K562 (cell line): Measurements from ENCODE around the gene SOSTDC1. TPM values are rescaled to one million over a fixed set of nuclear protein-coding genes. Genes with fewer than 3 reads are reported as not detected.
A peak's percentile ranks its signal among the peaks of the same experiment; 100 is the strongest.

Experiments used
- ATAC-seq: fragments of 200-7000 bp; cut with Tn5 transposase; 3 replicates; pipeline ENCODE4 v1.9.1; 2020; ENCODE audit warnings: moderate library complexity
- BruUV-seq: library from RNA; stranded (reverse); fragments of 400-500 nt; replicated peaks from 2 replicates; lab custom pipeline; 2021; lab: Mats Ljungman, UMichigan
- CTCF ChIA-PET: fragments of 300-600 bp; formaldehyde crosslinking; extraction: SDS; loops from one replicate; lab custom pipeline; 2021; ENCODE audit warnings: low intra/inter-chr PET ratio; lab: Yijun Ruan, JAX
- POLR2A ChIA-PET: fragments of 300-600, 350-650 bp; sonication (Branson Sonifier 250); formaldehyde crosslinking; extraction: SDS; loops from one replicate; lab custom pipeline; 2021; ENCODE audit warnings: antibody characterized with exemption, inconsistent platforms; lab: Yijun Ruan, JAX
- DNase-seq, 4 experiments: peaks; one replicate each; pipeline versions ENCODE4 v3.0.0 to v3.0.0-alpha.2; 2011 to 2018; ENCODE audit warnings: low spot score in 3 of 4, mixed read lengths in 3 of 4; ENCODE audit errors: extremely low read depth in 1 of 4
- FAIRE-seq: peaks from 2 replicates; lab custom pipeline; 2011; peaks lifted over from hg19 to GRCh38; lab: Jason Lieb, UNC
- H2AFZ ChIP-seq: 2 replicates; pipeline ENCODE4 v1.6.0; 2011; ENCODE audit warnings: low read depth, low read length, control low read depth, inconsistent platforms
- H3K27ac ChIP-seq: fragments of 200-600 bp; 3 replicates; pipeline ENCODE4 v1.8.0; 2011; ENCODE audit warnings: low read depth, mild to moderate bottlenecking, control low read depth, inconsistent platforms, low read length, moderate library complexity, mixed read lengths; ENCODE audit errors: extremely low read depth
- H3K27me3 ChIP-seq, 2 experiments: fragments of 300-600 bp in 1 of 2; 2 replicates in 1 of 2; 3 replicates in 1 of 2; pipeline versions ENCODE4 v1.6.0 to v1.8.0; 2011; ENCODE audit warnings: inconsistent platforms in 2 of 2, low read length in 2 of 2, mild to moderate bottlenecking in 1 of 2, mixed read lengths in 1 of 2, moderate library complexity in 1 of 2; ENCODE audit not compliant: control insufficient read depth in 2 of 2, insufficient read depth in 2 of 2
- H3K36me3 ChIP-seq: fragments of 300-600 bp; 3 replicates; pipeline ENCODE4 v1.8.0; 2011; ENCODE audit warnings: mild to moderate bottlenecking, low read length, inconsistent platforms; ENCODE audit not compliant: control insufficient read depth, insufficient read depth
- H3K4me1 ChIP-seq, 2 experiments: fragments of 200-600 bp in 1 of 2; replicated peaks in 1 of 2; 2 replicates in 1 of 2; 3 replicates in 1 of 2; pipeline versions ENCODE4 v1.5.1 to v1.8.0; 2011; ENCODE audit warnings: inconsistent platforms in 2 of 2, low read length in 2 of 2, mild to moderate bottlenecking in 1 of 2, mixed read lengths in 1 of 2, moderate library complexity in 1 of 2; ENCODE audit not compliant: control insufficient read depth in 2 of 2, insufficient read depth in 2 of 2
- H3K4me2 ChIP-seq: 2 replicates; pipeline ENCODE4 v1.6.1; 2011; ENCODE audit warnings: low read length, control low read depth, inconsistent platforms, mixed read lengths; ENCODE audit not compliant: insufficient read depth
- H3K4me3 ChIP-seq: fragments of 200-600 bp; sonication (generic), shearing (Covaris generic); 2 replicates; pipeline ENCODE4 v1.5.1; 2016; ENCODE audit warnings: control low read depth, inconsistent platforms
- H3K79me2 ChIP-seq: fragments of 200-600 bp; 3 replicates; pipeline ENCODE4 v1.8.0; 2011; ENCODE audit warnings: low read length, inconsistent platforms; ENCODE audit not compliant: control insufficient read depth, insufficient read depth
- H3K9ac ChIP-seq, 2 experiments: 2 replicates each; pipeline versions ENCODE4 v1.6.0 to v1.6.1; 2011; ENCODE audit warnings: low read depth in 2 of 2, low read length in 2 of 2, control low read depth in 1 of 2, inconsistent platforms in 1 of 2, mild to moderate bottlenecking in 1 of 2, mixed read lengths in 1 of 2; ENCODE audit not compliant: insufficient read depth in 1 of 2
- H3K9me1 ChIP-seq: one replicate; pipeline ENCODE4 v1.6.0; 2011; ENCODE audit warnings: inconsistent platforms, mild to moderate bottlenecking, low read length, moderate library complexity; ENCODE audit not compliant: control insufficient read depth, insufficient read depth
- H3K9me3 ChIP-seq: replicated peaks from 2 replicates; pipeline ENCODE4 v1.5.1; 2011; ENCODE audit warnings: low read depth, low read length, inconsistent platforms; ENCODE audit not compliant: control insufficient read depth, insufficient read depth
- H4K20me1 ChIP-seq: replicated peaks from 2 replicates; pipeline ENCODE4 v1.6.1; 2011; ENCODE audit warnings: low read length, inconsistent platforms, mixed read lengths; ENCODE audit not compliant: control insufficient read depth, insufficient read depth
- C11orf30 ChIP-seq: fragments of 450-650 bp; IDR thresholded peaks from 2 replicates; pipeline ENCODE4 v1.6.1; 2016; ENCODE audit warnings: low read depth, mild to moderate bottlenecking
- CREM ChIP-seq: IDR thresholded peaks from 2 replicates; pipeline ENCODE4 v1.6.1; 2014; ENCODE audit warnings: antibody characterized with exemption, low read depth
- DLX4 ChIP-seq: fragments of 250-450 bp; sonication (Bioruptor Pico); IDR thresholded peaks from 2 replicates; pipeline ENCODE4 v1.6.1; 2021; ENCODE audit warnings: mild to moderate bottlenecking
- HBP1 ChIP-seq: fragments of 450-650 bp; formaldehyde crosslinking; IDR thresholded peaks from 2 replicates; pipeline ENCODE4 v1.4.0; 2022; ENCODE audit warnings: missing genetic modification characterization
- HNRNPH1 ChIP-seq: fragments of 200-400 bp; formaldehyde crosslinking; optimal IDR thresholded peaks from 2 replicates; pipeline ENCODE3; 2017; ENCODE audit warnings: low read depth, mild to moderate bottlenecking, low read length, moderate library complexity
- JUND ChIP-seq, 2 experiments: IDR thresholded peaks; 2 replicates in 1 of 2; 3 replicates in 1 of 2; pipeline ENCODE4 v1.6.1; 2011; ENCODE audit warnings: borderline replicate concordance in 2 of 2, low read depth in 2 of 2, low read length in 2 of 2, improper control_type of control experiment in 1 of 2, missing biosample characterization in 1 of 2, missing genetic modification characterization in 1 of 2, missing genetic modification reagents in 1 of 2
- MBD2 ChIP-seq: sonication (generic); IDR thresholded peaks from 2 replicates; pipeline ENCODE4 v1.6.1; 2016; ENCODE audit warnings: low read depth, borderline replicate concordance
- PPARD ChIP-seq: fragments of 250-450 bp; sonication (Bioruptor Pico); IDR thresholded peaks from 2 replicates; pipeline ENCODE4 v1.8.0; 2022; ENCODE audit warnings: inconsistent platforms, mild to moderate bottlenecking, moderate library complexity
- RBM25 ChIP-seq: fragments of 200-400 bp; formaldehyde crosslinking; IDR thresholded peaks from 2 replicates; pipeline ENCODE4 v1.6.1; 2018; ENCODE audit warnings: low read length, low read depth, moderate library complexity; ENCODE audit not compliant: severe bottlenecking
- RCOR1 ChIP-seq, 2 experiments: IDR thresholded peaks; 2 replicates each; pipeline ENCODE4 v1.6.1; 2012; ENCODE audit warnings: low read depth in 2 of 2, low read length in 2 of 2, borderline replicate concordance in 1 of 2, improper control_type of control experiment in 1 of 2
- RNF2 ChIP-seq: sonication (generic); IDR thresholded peaks from 2 replicates; pipeline ENCODE4 v1.6.1; 2016
- SMC3 ChIP-seq: conservative IDR thresholded peaks from 2 replicates; pipeline ENCODE4 v1.6.1; 2011; ENCODE audit warnings: low read depth, low read length, improper control_type of control experiment; ENCODE audit not compliant: insufficient read depth
- SRF ChIP-seq, 2 experiments: fragments of 250-450, 450-650 bp in 1 of 2; sonication (Bioruptor Pico) in 1 of 2; sonication (generic) in 1 of 2; formaldehyde crosslinking; IDR thresholded peaks; 2 replicates each; pipeline versions ENCODE4 v1.5.0 to v1.5.1; 2020 to 2022; ENCODE audit warnings: mild to moderate bottlenecking in 1 of 2, missing genetic modification reagents in 1 of 2
- ZBTB12 ChIP-seq: fragments of 250-450 bp; sonication (Bioruptor Pico); IDR thresholded peaks from 2 replicates; pipeline ENCODE4 v1.4.0; 2020
- ZBTB8A ChIP-seq: fragments of 450-650 bp; IDR thresholded peaks from 2 replicates; pipeline ENCODE4 v1.6.1; 2018; ENCODE audit warnings: mild to moderate bottlenecking, moderate library complexity; ENCODE audit not compliant: partially characterized antibody
- ZNF224 ChIP-seq: sonication (generic); formaldehyde crosslinking; IDR thresholded peaks from 2 replicates; pipeline ENCODE4 v1.8.0; 2022; ENCODE audit warnings: mild to moderate bottlenecking, missing genetic modification reagents
- ZNF584 ChIP-seq: fragments of 200-800 bp; sonication (Bioruptor generic); IDR thresholded peaks from 2 replicates; pipeline ENCODE4 v1.6.1; 2016; ENCODE audit warnings: low read depth, mild to moderate bottlenecking, missing genetic modification characterization, missing compliant biosample characterization
- ZNF695 ChIP-seq: fragments of 450-650 bp; formaldehyde crosslinking; IDR thresholded peaks from 2 replicates; pipeline ENCODE4 v1.4.0; 2020; ENCODE audit warnings: mild to moderate bottlenecking, moderate library complexity
- ZNF740 ChIP-seq, 3 experiments: fragments of 200-800 bp in 1 of 3; sonication (Bioruptor generic) in 1 of 3; sonication (generic) in 1 of 3; formaldehyde crosslinking in 1 of 3; IDR thresholded peaks; 2 replicates each; pipeline versions ENCODE4 v1.6.1 to v1.8.0; 2016 to 2022; ENCODE audit warnings: mild to moderate bottlenecking in 2 of 3, missing compliant biosample characterization in 2 of 3, missing genetic modification characterization in 2 of 3, missing genetic modification reagents in 1 of 3
- WGBS: fragments of 100-300 bp; shearing (Covaris generic); methylation state at CpG from one replicate; pipeline ENCODE4 v1.1.6; 2016; ENCODE audit warnings: low coverage, mixed read lengths; ENCODE audit not compliant: insufficient coverage; ENCODE audit errors: missing lambda C conversion rate; 5-methylcytosine and 5-hydroxymethylcytosine counted together
- in situ Hi-C: fragments of 300-500 bp; cut with MboI; formaldehyde crosslinking; loops from 4 replicates; pipeline ENCODE4 v1.15.0; 2018; ENCODE audit warnings: inconsistent platforms, mixed read lengths
- intact Hi-C: fragments of 100-400 bp; cut with micrococcal nuclease; formaldehyde crosslinking; loops from 2 replicates; pipeline ENCODE4 v1.14.2; 2022
- polyA plus RNA-seq, 8 experiments: library from polyadenylated mRNA; depleted of rRNA in 4 of 8; stranded (reverse) in 5 of 8; unstranded in 3 of 8; fragments of >200 nt; fragmentation: Nextera tagmentation in 2 of 8; fragmentation: Illumina TruSeq in 1 of 8; extraction: Ambion mirVana in 2 of 8; extraction: Trizol in 1 of 8; gene quantifications; 2 replicates each; pipeline versions ENCODE4 v1.2.1 to v1.2.3, GENCODE V29; 2011 to 2014; ENCODE audit warnings: inconsistent platforms in 1 of 8, missing spikeins in 1 of 8
- total RNA-seq, 7 experiments: library from RNA; depleted of rRNA in 6 of 7; stranded (reverse); fragments of >200 nt in 6 of 7; fragmentation: Illumina TruSeq in 2 of 7; extraction: Trizol in 2 of 7; gene quantifications; 2 replicates each; pipeline versions ENCODE4 v1.2.1 to v1.2.3, GENCODE V29; 2011 to 2021; ENCODE audit warnings: low replicate concordance in 1 of 7

The SOSTDC1 gene
- total and polyA plus RNA-seq, 9 of the 15 experiments (the other 6 are each of a cell fraction or from before 2014, with no cell fraction given): 8.3 to 48.6 (median 15.9) TPM

GRCh38 chr7:16455591-16455990, 9.9 kb downstream of the SOSTDC1 start:
- Histone ChIP-seq H3K4me1 (peaks cover 0 to 9% of the 10 kb centered on the region in 2 experiments; a peak in 3 of 5 replicates), H3K4me3 (no peak overlapping the region), H3K27ac (no peak overlapping the region), H3K27me3 (no peaks in the 10 kb centered on the region), H2AFZ (peak overlapping the region; percentile 7; the same call in 1 of the 2 replicates), H3K9ac (no peak overlapping the region), H3K9me1 (no peaks in the 10 kb centered on the region), H3K79me2 (no peaks in the 10 kb centered on the region), H3K9me3 (no peaks in the 10 kb centered on the region), H4K20me1 (no peaks in the 10 kb centered on the region), H3K4me2 (no peak overlapping the region), H3K36me3 (no peaks in the 10 kb centered on the region)
- in situ Hi-C loops (no loop called here), intact Hi-C loops (no loop called here)
- WGBS: 52% methylated on average over 1 of the region's 1 CpG
- ATAC-seq (no peak), FAIRE-seq (no peak), DNase-seq (no peak)
- ChIA-PET CTCF (no interaction called here), POLR2A (interaction anchor here (0.5 to 1.5 kb wide), 3 partner anchors 8 to 10 kb away, joined by 3 to 6 read pairs (median 3); partner anchors contain the start of gene SOSTDC1)
- BruUV-seq: no TSS peak
- no peak for TF ChIP-seq ZNF695 (CRISPR knock-in tag)
- no peak for TF ChIP-seq RCOR1 (IDR thresholded peaks at IDR 0.05; ENCODE audit: borderline replicate concordance in 1 of 2, low read depth in 2 of 2, low read length in 2 of 2)
- no peak for TF ChIP-seq ZNF740 (CRISPR knock-in tag; IDR thresholded peaks at IDR 0.05)
- no peak for TF ChIP-seq ZNF740 (tag; IDR thresholded peaks at IDR 0.05)
- no peak for TF ChIP-seq ZBTB8A
- no peak for TF ChIP-seq MBD2
- TF ChIP-seq ZBTB12: no peak
- TF ChIP-seq ZNF584 (CRISPR knock-in tag): no peak
- TF ChIP-seq DLX4: no peak
- TF ChIP-seq RBM25: no peak
- no peak for TF ChIP-seq C11orf30
- no peak for TF ChIP-seq ZNF224 (CRISPR knock-in tag)
- TF ChIP-seq SRF (CRISPR knock-in tag; IDR thresholded peaks at IDR 0.05): no peak
- no peak for TF ChIP-seq HBP1
- TF ChIP-seq SMC3: no peak
- no peak for TF ChIP-seq JUND (IDR thresholded peaks at IDR 0.05; ENCODE audit: borderline replicate concordance, low read depth, low read length)
- no peak for TF ChIP-seq JUND (tag; IDR thresholded peaks at IDR 0.05; ENCODE audit: borderline replicate concordance, low read depth, low read length)
- no peak for TF ChIP-seq CREM
- no peak for TF ChIP-seq RNF2
- no peak for TF ChIP-seq HNRNPH1
- TF ChIP-seq PPARD: no peak
